HG02885 (cell line): ENCODE data around the gene TPRA1.
"Not testable (repeated sequence)": the region's sequence is repeated elsewhere in the genome, so short reads cannot be mapped to it uniquely, and the experiment has no call there.

Experiments
- ATAC-seq: cut with Tn5 transposase; IDR thresholded peaks from one replicate; pipeline ENCODE4 v1.9.1; 2021; ENCODE audit warnings: mild to moderate bottlenecking; ENCODE audit not compliant: unreplicated experiment, poor library complexity

Gene TPRA1

GRCh38 chr3:127618891-127619290, 28.4 kb upstream of the TPRA1 start:
- no peak for ATAC-seq

GRCh38 chr3:127616836-127617605, 26.5 kb upstream of the TPRA1 start:
- no peak for ATAC-seq

GRCh38 chr3:127615631-127616305, 25.2 kb upstream of the TPRA1 start:
- no peak for ATAC-seq

- no peak for ATAC-seq
These were observed 24.5 kb upstream of the TPRA1 start for GRCh38 chr3:127614928-127615589.

- no peak for ATAC-seq
These were observed 22.9 kb upstream of the TPRA1 start for GRCh38 chr3:127613406-127613805.

GRCh38 chr3:127612966-127613365, 22.4 kb upstream of the TPRA1 start:
- ATAC-seq: no peak

- no peak for ATAC-seq
These were observed 20.7 kb upstream of the TPRA1 start for GRCh38 chr3:127611251-127611650.

- no peak for ATAC-seq
These were observed 19.6 kb upstream of the TPRA1 start for GRCh38 chr3:127610105-127610504.

- ATAC-seq: no peak
These were observed 17.8 kb upstream of the TPRA1 start for GRCh38 chr3:127608362-127608718.

GRCh38 chr3:127607675-127608361, 17.3 kb upstream of the TPRA1 start:
- no peak for ATAC-seq

GRCh38 chr3:127606981-127607595, 16.6 kb upstream of the TPRA1 start:
- no peak for ATAC-seq

- no peak for ATAC-seq
These were observed 15.7 kb upstream of the TPRA1 start for GRCh38 chr3:127606086-127606805.

GRCh38 chr3:127605547-127605946, 15.0 kb upstream of the TPRA1 start:
- ATAC-seq: not testable (repeated sequence)

GRCh38 chr3:127604546-127605165, 14.1 kb upstream of the TPRA1 start:
- no peak for ATAC-seq

- ATAC-seq: no peak
These were observed 13.5 kb upstream of the TPRA1 start for GRCh38 chr3:127604035-127604434.

- no peak for ATAC-seq
These were observed 10.4 kb upstream of the TPRA1 start for GRCh38 chr3:127600749-127601456.

GRCh38 chr3:127598841-127599570, 8.5 kb upstream of the TPRA1 start:
- ATAC-seq: no peak
